ENCODE data around the gene AACS. TPM values are rescaled to one million over a fixed set of nuclear protein-coding genes. Genes with fewer than 3 reads are reported as not detected.

Gene AACS
- total and polyA plus RNA-seq, 2 donors (not counting 1 experiment from before 2014, with no cell fraction given): 6.1 to 20.8 TPM

DNA sequence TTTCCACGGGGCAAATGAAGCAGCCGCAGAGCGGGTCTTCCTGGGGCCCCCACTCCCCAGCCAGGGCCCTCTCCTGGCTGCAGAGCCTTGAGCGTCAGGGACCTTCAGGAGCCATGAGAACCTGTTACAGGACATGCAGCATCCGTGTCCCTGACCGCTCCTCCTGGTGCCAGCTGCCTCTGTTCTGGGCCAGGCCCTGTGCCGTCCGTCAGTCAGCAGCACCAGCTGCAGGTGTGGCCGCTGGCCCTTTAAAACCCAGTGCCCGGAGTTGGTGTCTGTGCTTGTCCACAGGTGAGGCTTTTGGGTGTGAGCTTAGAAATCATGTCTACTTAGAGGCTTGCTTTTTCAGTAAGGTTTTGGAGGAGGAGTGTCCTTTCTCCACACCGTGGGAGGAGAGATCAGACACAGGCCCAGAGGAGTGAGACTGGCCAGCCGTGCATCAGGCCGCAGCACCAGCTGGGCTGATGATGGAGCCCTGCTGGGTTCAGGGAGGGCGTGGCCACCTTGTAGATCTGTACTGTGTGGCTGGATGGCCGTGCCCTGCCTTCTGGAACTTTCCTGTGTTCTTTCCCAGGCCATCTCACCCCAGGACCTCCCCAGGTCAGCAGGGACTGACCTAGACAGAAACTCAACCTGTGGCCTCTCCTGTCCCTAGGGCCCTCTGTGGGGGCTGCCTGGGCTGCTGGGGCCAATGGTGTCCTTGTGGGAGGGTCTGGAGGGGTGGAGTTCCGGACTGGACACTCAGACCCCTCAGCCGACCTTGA, 27.1 kb downstream of the AACS start:
- H3K79me2 ChIP-seq (ENCODE audit: control insufficient read depth, insufficient read depth, low read length): no peaks in the 10 kb centered on the region
- no peaks in the 10 kb centered on the region for H4K20me1 ChIP-seq (ENCODE audit: control insufficient read depth, insufficient read depth, low read length, poor library complexity, severe bottlenecking)
- intact Hi-C loops (cut with micrococcal nuclease): no loop called here
- POLR2A ChIA-PET: no interaction called here
- no peaks in the 10 kb centered on the region for H3K4me1 Mint-ChIP-seq
- H3K27ac Mint-ChIP-seq: no peak overlapping the region
- H3K36me3 ChIP-seq (replicated peaks in 1 of 2; ENCODE audit: control extremely low read depth in 1 of 2, control insufficient read depth in 1 of 2, extremely low read depth in 1 of 2, insufficient read depth in 2 of 2, low read length in 1 of 2): peaks cover 0 to 6% of the 10 kb centered on the region in 2 experiments
- H3K27ac ChIP-seq (ENCODE audit: low read length in 2 of 2): no peak overlapping the region
- DNase-seq (no peak), ATAC-seq (ENCODE audit: low read depth) (no peak)
- no peaks in the 10 kb centered on the region for H3K9me3 Mint-ChIP-seq (ENCODE audit: insufficient read depth)
- no peak overlapping the region for H3K9ac ChIP-seq (ENCODE audit: low read length)
- H3K4me1 ChIP-seq (ENCODE audit: control insufficient read depth in 2 of 2, insufficient read depth in 2 of 2, low read length in 2 of 2): no peaks in the 10 kb centered on the region
- H3K4me3 ChIP-seq (ENCODE audit: control extremely low read depth in 1 of 5, extremely low read depth in 1 of 5, insufficient read depth in 1 of 5, low read depth in 2 of 5, low read length in 4 of 5): no peak overlapping the region
- H3K27me3 ChIP-seq (replicated peaks in 1 of 4; ENCODE audit: control extremely low read depth in 1 of 4, control insufficient read depth in 3 of 4, insufficient read depth in 4 of 4, low read length in 3 of 4): no peaks in the 10 kb centered on the region
- no peak overlapping the region for H3K4me2 ChIP-seq (replicated peaks; ENCODE audit: low read depth, low read length, poor library complexity, severe bottlenecking)
- H3K4me3 Mint-ChIP-seq: no peak overlapping the region
- H3K27me3 Mint-ChIP-seq: no peaks in the 10 kb centered on the region
- TF ChIP-seq, protein P1, sequence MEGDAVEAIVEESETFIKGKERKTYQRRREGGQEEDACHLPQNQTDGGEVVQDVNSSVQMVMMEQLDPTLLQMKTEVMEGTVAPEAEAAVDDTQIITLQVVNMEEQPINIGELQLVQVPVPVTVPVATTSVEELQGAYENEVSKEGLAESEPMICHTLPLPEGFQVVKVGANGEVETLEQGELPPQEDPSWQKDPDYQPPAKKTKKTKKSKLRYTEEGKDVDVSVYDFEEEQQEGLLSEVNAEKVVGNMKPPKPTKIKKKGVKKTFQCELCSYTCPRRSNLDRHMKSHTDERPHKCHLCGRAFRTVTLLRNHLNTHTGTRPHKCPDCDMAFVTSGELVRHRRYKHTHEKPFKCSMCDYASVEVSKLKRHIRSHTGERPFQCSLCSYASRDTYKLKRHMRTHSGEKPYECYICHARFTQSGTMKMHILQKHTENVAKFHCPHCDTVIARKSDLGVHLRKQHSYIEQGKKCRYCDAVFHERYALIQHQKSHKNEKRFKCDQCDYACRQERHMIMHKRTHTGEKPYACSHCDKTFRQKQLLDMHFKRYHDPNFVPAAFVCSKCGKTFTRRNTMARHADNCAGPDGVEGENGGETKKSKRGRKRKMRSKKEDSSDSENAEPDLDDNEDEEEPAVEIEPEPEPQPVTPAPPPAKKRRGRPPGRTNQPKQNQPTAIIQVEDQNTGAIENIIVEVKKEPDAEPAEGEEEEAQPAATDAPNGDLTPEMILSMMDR (IDR thresholded peaks at IDR 0.05): no peak
- TF ChIP-seq EZH2 (IDR thresholded peaks at IDR 0.05; ENCODE audit: borderline replicate concordance, insufficient read depth, low read depth, low read length, poor library complexity, severe bottlenecking): no peak
- WGBS (ENCODE audit: insufficient coverage): 91% methylated on average over 15 of the region's 17 CpGs
- no peaks in the 10 kb centered on the region for H3K9me3 ChIP-seq (ENCODE audit: control extremely low read depth in 1 of 3, control insufficient read depth in 2 of 3, insufficient read depth in 1 of 3, low read length in 2 of 3)
- CTCF ChIA-PET: no interaction called here
- H2AFZ ChIP-seq (ENCODE audit: insufficient read depth, low read depth, low read length, poor library complexity, severe bottlenecking): no peak overlapping the region

DNA sequence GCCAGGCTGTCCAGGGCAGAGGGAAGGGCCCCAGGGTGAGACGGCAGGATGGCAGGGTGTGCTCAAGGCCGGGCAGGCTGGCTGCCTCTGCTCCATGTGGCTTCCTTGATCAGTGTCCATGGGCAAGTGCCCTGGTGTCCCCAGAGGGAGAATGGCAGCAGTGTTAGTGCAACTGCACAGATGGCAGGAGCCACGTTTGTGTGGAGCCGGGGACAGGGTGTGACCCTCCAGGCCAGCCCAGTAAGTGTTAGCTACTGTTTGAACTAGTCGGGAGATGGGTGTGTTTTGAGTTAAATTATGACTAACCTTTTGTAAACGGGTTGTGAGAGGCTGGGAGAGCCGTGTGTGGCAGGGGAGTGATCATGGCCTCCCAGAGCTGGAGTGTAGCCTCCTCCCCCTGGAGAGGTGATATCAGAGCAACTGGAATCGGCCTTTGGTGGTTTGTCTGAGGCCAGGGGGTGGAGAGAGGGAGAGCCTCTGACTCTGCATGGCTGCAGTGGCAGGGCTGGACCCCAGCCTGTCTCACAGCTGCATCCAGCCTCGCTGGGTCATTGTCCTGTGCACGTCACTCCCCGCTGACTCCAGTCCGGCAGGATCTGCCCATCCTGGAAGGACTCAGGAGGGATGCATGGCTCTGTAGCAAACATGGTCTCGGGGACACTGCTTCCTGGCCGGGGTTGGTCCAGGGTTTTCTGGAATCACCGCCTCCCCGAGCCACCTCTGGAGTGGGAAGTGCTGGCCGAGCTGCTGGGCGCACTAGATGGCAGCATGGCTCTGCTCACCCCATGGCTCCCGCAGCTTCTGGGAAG, 27.8 kb downstream of the AACS start:
- H2AFZ ChIP-seq (ENCODE audit: insufficient read depth, low read depth, low read length, poor library complexity, severe bottlenecking): no peak overlapping the region
- no peaks in the 10 kb centered on the region for H3K27me3 ChIP-seq (replicated peaks in 1 of 4; ENCODE audit: control extremely low read depth in 1 of 4, control insufficient read depth in 3 of 4, insufficient read depth in 4 of 4, low read length in 3 of 4)
- no peak overlapping the region for H3K4me2 ChIP-seq (replicated peaks; ENCODE audit: low read depth, low read length, poor library complexity, severe bottlenecking)
- peaks cover 0 to 6% of the 10 kb centered on the region in 2 experiments for H3K36me3 ChIP-seq (replicated peaks in 1 of 2; ENCODE audit: control extremely low read depth in 1 of 2, control insufficient read depth in 1 of 2, extremely low read depth in 1 of 2, insufficient read depth in 2 of 2, low read length in 1 of 2)
- Mint-ChIP-seq H3K4me3 (no peak overlapping the region), H3K27ac (no peak overlapping the region), H3K27me3 (no peaks in the 10 kb centered on the region), H3K9me3 (ENCODE audit: insufficient read depth) (no peaks in the 10 kb centered on the region), H3K4me1 (no peaks in the 10 kb centered on the region)
- H3K9me3 ChIP-seq (ENCODE audit: control extremely low read depth in 1 of 3, control insufficient read depth in 2 of 3, insufficient read depth in 1 of 3, low read length in 2 of 3): no peaks in the 10 kb centered on the region
- ChIA-PET CTCF (no interaction called here), POLR2A (no interaction called here)
- 95% methylated on average over 17 of the region's 19 CpGs for WGBS (ENCODE audit: insufficient coverage)
- no peak overlapping the region for H3K27ac ChIP-seq (ENCODE audit: low read length in 2 of 2)
- no peaks in the 10 kb centered on the region for H3K4me1 ChIP-seq (ENCODE audit: control insufficient read depth in 2 of 2, insufficient read depth in 2 of 2, low read length in 2 of 2)
- H3K79me2 ChIP-seq (ENCODE audit: control insufficient read depth, insufficient read depth, low read length): no peaks in the 10 kb centered on the region
- TF ChIP-seq, protein P1 (IDR thresholded peaks at IDR 0.05): no peak
- no peak for TF ChIP-seq EZH2 (IDR thresholded peaks at IDR 0.05; ENCODE audit: borderline replicate concordance, insufficient read depth, low read depth, low read length, poor library complexity, severe bottlenecking)
- ATAC-seq (ENCODE audit: low read depth) (no peak), DNase-seq (no peak)
- H4K20me1 ChIP-seq (ENCODE audit: control insufficient read depth, insufficient read depth, low read length, poor library complexity, severe bottlenecking): no peaks in the 10 kb centered on the region
- no peak overlapping the region for H3K4me3 ChIP-seq (ENCODE audit: control extremely low read depth in 1 of 5, extremely low read depth in 1 of 5, insufficient read depth in 1 of 5, low read depth in 2 of 5, low read length in 4 of 5)
- H3K9ac ChIP-seq (ENCODE audit: low read length): no peak overlapping the region
- intact Hi-C loops (cut with micrococcal nuclease): no loop called here
